ENCODE measurements around the gene ICAM2.
"Not testable (repeated sequence)": the region's sequence is repeated elsewhere in the genome, so short reads cannot be mapped to it uniquely, and the experiment has no call there.

Gene ICAM2

GRCh38 chr17:64009571-64010402 lies 10.6 kb downstream of the ICAM2 start:
- DNase-seq (ENCODE audit: low read depth, low spot score): peak; percentile 21

GRCh38 chr17:64008830-64009229 lies 11.6 kb downstream of the ICAM2 start:
- no peak for DNase-seq (ENCODE audit: low read depth, low spot score)

- DNase-seq (ENCODE audit: low read depth, low spot score): no peak
These were observed 12.1 kb downstream of the ICAM2 start for GRCh38 chr17:64008346-64008745.

GRCh38 chr17:64007838-64008282 lies 12.6 kb downstream of the ICAM2 start:
- no peak for DNase-seq (ENCODE audit: low read depth, low spot score)

GRCh38 chr17:64007089-64007837 lies 13.2 kb downstream of the ICAM2 start:
- DNase-seq (ENCODE audit: low read depth, low spot score): not testable (repeated sequence)

GRCh38 chr17:64006361-64007088 lies 13.9 kb downstream of the ICAM2 start:
- no peak for DNase-seq (ENCODE audit: low read depth, low spot score)

GRCh38 chr17:64005734-64006167 lies 14.7 kb downstream of the ICAM2 start:
- no peak for DNase-seq (ENCODE audit: low read depth, low spot score)

GRCh38 chr17:64004903-64005733 lies 15.3 kb downstream of the ICAM2 start:
- DNase-seq (ENCODE audit: low read depth, low spot score): no peak

GRCh38 chr17:64004218-64004770 lies 16.1 kb downstream of the ICAM2 start:
- no peak for DNase-seq (ENCODE audit: low read depth, low spot score)

GRCh38 chr17:64003526-64004121 lies 16.8 kb downstream of the ICAM2 start:
- no peak for DNase-seq (ENCODE audit: low read depth, low spot score)

GRCh38 chr17:64002658-64003525 lies 17.5 kb downstream of the ICAM2 start:
- DNase-seq (ENCODE audit: low read depth, low spot score): no peak

GRCh38 chr17:64001763-64002529 lies 18.5 kb downstream of the ICAM2 start:
- DNase-seq (ENCODE audit: low read depth, low spot score): no peak

GRCh38 chr17:64001091-64001579 lies 19.3 kb downstream of the ICAM2 start:
- DNase-seq (ENCODE audit: low read depth, low spot score): no peak

- DNase-seq (ENCODE audit: low read depth, low spot score): no peak
These were observed 20.5 kb downstream of the ICAM2 start for GRCh38 chr17:63999680-64000531.

GRCh38 chr17:63998721-63999679 lies 21.4 kb downstream of the ICAM2 start:
- DNase-seq (ENCODE audit: low read depth, low spot score): no peak

- DNase-seq (ENCODE audit: low read depth, low spot score): peak; percentile 85
These were observed 22.2 kb downstream of the ICAM2 start, which contains the start of gene PRR29 for GRCh38 chr17:63998050-63998720. Gene PRR29, plus strand, starts transcription at chr17:63998351. Its CDS starts 14 bp downstream, at chr17:63998365.
